DOHH2 (cell line): ENCODE measurements around the gene PIM3.

Source experiments
- EZH2phosphoT487 ChIP-seq: fragments of 200-600 bp; sonication (generic); IDR thresholded peaks from 2 replicates; pipeline ENCODE4 v1.6.1; 2017; ENCODE audit warnings: borderline replicate concordance, mild to moderate bottlenecking, antibody characterized with exemption, low read length, moderate library complexity, mixed read lengths
- TF ChIP-seq, protein P1 (sequence below): fragments of 200-600 bp; sonication (generic); IDR thresholded peaks from one replicate; pipeline ENCODE4 v1.5.1; 2014; ENCODE audit warnings: antibody characterized with exemption, mild to moderate bottlenecking, low read depth, low read length; ENCODE audit not compliant: poor library complexity, severe bottlenecking

DNA sequence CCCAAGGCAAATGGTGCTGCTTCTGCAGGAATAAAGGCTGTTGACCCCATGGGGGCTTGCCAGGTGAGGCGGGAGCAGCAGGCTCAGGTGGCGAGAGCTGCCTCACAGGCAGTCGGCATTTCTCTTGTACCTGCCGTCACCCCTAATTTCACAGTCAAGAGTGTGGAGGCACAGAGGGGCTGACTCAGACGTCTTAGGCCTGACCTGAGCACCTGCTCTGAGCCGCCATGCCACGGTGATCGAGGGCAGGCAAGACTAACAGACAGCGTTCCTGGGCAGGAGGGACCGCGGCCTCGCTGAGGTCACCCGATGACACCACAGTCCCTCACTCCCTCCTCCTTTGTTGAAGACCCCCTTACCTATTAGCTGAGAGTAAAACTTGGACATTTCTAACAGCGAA, 47.5 kb upstream of the PIM3 start:
- TF ChIP-seq, protein P1, sequence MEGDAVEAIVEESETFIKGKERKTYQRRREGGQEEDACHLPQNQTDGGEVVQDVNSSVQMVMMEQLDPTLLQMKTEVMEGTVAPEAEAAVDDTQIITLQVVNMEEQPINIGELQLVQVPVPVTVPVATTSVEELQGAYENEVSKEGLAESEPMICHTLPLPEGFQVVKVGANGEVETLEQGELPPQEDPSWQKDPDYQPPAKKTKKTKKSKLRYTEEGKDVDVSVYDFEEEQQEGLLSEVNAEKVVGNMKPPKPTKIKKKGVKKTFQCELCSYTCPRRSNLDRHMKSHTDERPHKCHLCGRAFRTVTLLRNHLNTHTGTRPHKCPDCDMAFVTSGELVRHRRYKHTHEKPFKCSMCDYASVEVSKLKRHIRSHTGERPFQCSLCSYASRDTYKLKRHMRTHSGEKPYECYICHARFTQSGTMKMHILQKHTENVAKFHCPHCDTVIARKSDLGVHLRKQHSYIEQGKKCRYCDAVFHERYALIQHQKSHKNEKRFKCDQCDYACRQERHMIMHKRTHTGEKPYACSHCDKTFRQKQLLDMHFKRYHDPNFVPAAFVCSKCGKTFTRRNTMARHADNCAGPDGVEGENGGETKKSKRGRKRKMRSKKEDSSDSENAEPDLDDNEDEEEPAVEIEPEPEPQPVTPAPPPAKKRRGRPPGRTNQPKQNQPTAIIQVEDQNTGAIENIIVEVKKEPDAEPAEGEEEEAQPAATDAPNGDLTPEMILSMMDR: no peak
- TF ChIP-seq EZH2phosphoT487: no peak
